ENCODE results near the gene TRIM7.
"Not testable (repeated sequence)": the region's sequence is repeated elsewhere in the genome, so short reads cannot be mapped to it uniquely, and the experiment has no call there.

Gene TRIM7

DNA sequence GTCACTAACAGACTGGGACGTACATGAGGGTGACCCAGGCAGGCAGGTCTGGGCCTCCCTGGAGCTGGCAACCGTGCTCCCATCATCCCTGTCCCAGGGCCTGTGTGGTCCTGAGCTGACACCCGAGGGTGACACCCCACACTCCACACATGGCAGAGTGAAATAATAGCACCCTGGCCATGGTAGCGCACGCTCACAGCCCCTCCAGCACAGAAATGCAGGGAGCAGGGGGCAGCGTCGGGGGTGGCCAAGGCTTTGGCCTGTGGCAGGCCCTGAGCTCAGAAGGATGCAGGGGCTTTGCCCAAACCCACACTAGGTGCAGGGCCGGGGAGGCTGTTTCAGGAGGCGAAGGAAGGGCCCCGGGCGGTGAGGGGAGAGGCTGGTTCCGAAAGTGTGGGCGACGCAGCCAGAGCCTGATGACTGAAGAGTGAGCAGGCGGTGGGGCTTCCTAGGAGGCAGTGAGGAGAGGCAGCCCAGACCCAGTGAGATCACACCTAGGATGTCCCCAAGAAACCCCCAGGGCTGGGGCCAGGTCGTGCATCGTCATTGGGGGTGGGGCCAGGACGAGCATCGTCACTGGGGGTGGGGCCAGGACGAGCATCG is 44.7 kb downstream of the TRIM7 start:
- H3K27ac Mint-ChIP-seq, result peak overlapping the region; percentile 93
- H3K4me3 Mint-ChIP-seq, result peak overlapping the region; percentile 74 to 83
- ATAC-seq (replicated peaks) (peak; percentile 72 to 84), DNase-seq (peak; percentile 58)
- H3K9me3 Mint-ChIP-seq, result peaks cover 3 to 7% of the 10 kb centered on the region in 2 donors
- H3K4me1 Mint-ChIP-seq, result peaks cover 20 to 29% of the 10 kb centered on the region in 2 donors
- peaks cover 22 to 35% of the 10 kb centered on the region in 2 donors for H3K27me3 Mint-ChIP-seq
- peaks cover 0 to 4% of the 10 kb centered on the region in 2 donors for H3K36me3 Mint-ChIP-seq

DNA sequence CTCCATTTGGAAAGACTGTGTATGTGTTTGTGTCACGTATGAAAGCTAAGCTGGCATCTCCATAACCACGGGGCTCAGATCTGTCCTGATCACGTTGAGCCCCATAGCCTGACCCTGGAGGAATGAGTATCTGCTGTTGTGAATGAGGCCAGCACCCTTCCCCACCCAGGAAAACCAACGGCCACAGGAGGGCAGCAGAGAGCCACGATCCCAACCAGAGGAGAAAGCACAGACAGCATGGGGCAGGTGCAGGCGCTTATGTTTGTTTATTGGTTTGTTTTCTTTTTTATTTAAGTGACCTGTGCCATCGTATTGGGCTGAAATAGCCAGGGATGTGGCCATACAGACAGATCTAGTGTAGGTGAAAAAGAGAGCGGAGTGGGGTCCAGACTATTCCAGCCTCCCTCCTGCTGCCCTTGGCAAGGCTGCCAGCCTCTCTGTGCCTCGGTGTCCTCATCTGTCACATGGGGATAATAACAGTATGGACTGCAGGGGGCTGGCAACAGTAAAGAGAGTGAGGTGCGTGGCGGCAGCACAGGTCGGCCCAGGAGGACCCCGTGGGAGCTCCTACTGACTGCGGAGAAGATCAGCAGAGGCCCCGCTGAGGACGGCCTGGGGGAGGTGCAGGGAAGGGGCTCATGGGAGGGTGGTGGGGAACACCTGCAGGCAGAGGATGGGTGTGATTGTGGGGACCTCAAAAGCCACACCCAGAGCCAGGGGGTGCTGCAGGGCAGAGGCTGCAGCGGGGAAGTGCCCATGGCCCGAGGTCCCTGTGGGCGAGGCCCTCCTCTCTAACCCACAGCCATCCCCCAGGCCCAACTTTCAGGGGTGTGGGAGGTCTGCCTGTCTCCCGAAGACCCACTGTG is 45.5 kb downstream of the TRIM7 start:
- peak overlapping the region; percentile 44 to 83 for H3K4me3 Mint-ChIP-seq
- peak; percentile 89 to 90 for ATAC-seq (replicated peaks)
- peaks cover 6 to 9% of the 10 kb centered on the region in 2 donors for H3K9me3 Mint-ChIP-seq
- peaks cover 25 to 35% of the 10 kb centered on the region in 2 donors for H3K27me3 Mint-ChIP-seq
- H3K36me3 Mint-ChIP-seq, result peaks cover 0 to 8% of the 10 kb centered on the region in 2 donors
- peak overlapping the region; percentile 95 for H3K27ac Mint-ChIP-seq
- peak; percentile 75 for DNase-seq
- peaks cover 20 to 29% of the 10 kb centered on the region in 2 donors for H3K4me1 Mint-ChIP-seq

DNA sequence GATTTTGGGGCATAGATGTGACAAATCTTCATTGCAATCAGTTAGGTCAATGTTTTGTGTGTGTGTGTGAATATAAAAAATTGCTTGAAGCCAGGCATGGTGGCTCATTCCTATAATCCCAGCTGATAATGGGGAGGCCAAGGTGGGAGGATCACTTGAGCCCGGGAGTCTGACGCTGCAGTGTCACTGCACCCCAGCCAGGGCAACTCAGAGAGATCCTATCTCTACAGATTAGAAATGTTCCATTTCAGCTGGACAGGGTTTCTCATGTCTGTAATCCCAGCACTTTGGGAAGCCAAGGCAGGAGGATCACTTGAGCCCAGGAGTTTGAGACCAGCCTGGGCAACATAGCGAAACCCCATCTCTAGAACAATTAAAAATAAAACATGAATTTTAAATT is 46.1 kb downstream of the TRIM7 start:
- Mint-ChIP-seq H3K9me3 (peaks cover 7 to 11% of the 10 kb centered on the region in 2 donors), H3K4me1 (peaks cover 23 to 28% of the 10 kb centered on the region in 2 donors), H3K36me3 (peaks cover 0 to 7% of the 10 kb centered on the region in 2 donors), H3K27me3 (peaks cover 28 to 32% of the 10 kb centered on the region in 2 donors), H3K4me3 (no peak overlapping the region), H3K27ac (no peak overlapping the region)
- DNase-seq, result no peak
- ATAC-seq (replicated peaks), result no peak

DNA sequence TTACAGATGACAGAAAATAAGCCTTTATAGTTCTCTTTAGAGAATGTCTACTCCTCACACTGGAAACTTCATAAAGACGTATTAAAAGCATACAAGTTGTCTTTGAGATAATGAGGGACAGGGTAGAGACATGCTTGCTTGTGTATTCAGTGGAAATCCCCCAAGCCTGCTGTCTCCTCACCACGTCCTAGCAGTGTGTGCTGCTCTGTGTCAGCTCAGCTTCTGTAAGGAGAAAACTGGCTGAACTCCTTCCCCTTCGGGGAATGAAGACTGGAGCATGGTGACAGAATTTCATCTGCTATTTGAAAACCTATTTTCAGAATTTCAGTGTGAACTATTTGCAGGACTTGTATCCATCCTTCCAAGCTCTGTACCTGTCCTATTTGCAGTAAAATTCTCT is 48.2 kb downstream of the TRIM7 start:
- peaks cover 19% of the 10 kb centered on the region in 2 donors for H3K4me1 Mint-ChIP-seq
- H3K9me3 Mint-ChIP-seq, result peaks cover 5 to 9% of the 10 kb centered on the region in 2 donors
- no peak for DNase-seq
- peaks cover 24 to 27% of the 10 kb centered on the region in 2 donors for H3K27me3 Mint-ChIP-seq
- H3K27ac Mint-ChIP-seq, result no peak overlapping the region
- no peak for ATAC-seq (replicated peaks)
- no peak overlapping the region for H3K4me3 Mint-ChIP-seq
- H3K36me3 Mint-ChIP-seq, result peaks cover 0 to 3% of the 10 kb centered on the region in 2 donors

GRCh38 chr5:181153814-181154213 is 51.2 kb downstream of the TRIM7 start:
- Mint-ChIP-seq H3K4me1 (peaks cover 0 to 4% of the 10 kb centered on the region in 2 donors), H3K4me3 (no peak overlapping the region), H3K27me3 (peaks cover 48 to 50% of the 10 kb centered on the region in 2 donors), H3K27ac (no peak overlapping the region), H3K9me3 (peaks cover 5 to 9% of the 10 kb centered on the region in 2 donors), H3K36me3 (peaks cover 0 to 3% of the 10 kb centered on the region in 2 donors)
- ATAC-seq (replicated peaks), result no peak
- DNase-seq, result no peak

DNA sequence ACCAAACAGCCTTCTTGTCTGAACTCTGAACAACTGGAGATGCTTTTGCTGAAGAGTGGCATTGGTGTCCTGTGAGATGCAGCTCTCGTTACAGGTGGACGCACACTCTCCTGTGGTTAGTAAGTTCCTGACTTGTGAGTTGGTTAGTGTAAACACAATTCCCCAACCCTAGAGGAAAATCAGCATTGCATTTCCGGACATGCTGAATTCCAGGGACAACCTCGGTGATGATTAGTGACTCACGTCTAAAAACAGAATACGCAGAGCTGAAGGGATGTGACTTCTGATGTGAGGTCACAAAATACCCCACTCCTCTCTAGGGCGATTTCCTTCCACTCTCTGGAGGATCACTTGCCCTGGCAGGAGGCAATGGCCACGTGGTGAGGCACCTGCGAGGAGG is 52.6 kb downstream of the TRIM7 start:
- peaks cover 5 to 9% of the 10 kb centered on the region in 2 donors for H3K9me3 Mint-ChIP-seq
- H3K27me3 Mint-ChIP-seq, result peaks cover 55 to 57% of the 10 kb centered on the region in 2 donors
- H3K36me3 Mint-ChIP-seq, result peaks cover 0 to 3% of the 10 kb centered on the region in 2 donors
- no peak overlapping the region for H3K4me3 Mint-ChIP-seq
- ATAC-seq (replicated peaks) (no peak), DNase-seq (no peak)
- H3K27ac Mint-ChIP-seq, result no peak overlapping the region
- peaks cover 0 to 6% of the 10 kb centered on the region in 2 donors for H3K4me1 Mint-ChIP-seq

DNA sequence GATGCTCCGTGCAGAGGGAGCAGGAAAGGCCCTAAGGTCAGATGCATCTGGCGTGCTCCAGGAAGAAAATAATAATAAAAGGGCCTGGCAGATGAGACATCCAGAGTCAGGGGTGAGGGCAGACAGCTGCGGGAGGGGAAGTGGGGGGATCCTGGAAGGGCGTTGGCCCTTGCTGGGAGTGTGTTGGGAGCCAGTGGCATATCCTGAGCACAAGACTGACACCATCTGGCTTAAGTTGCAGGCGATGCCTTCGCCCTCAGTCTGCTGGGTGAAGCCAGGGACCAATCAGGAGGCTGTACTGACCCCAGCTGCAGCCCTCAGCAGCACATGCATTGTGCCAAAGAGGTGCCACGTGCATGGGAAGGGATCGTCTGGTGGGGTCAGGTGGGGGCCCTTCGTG is 53.9 kb downstream of the TRIM7 start:
- Mint-ChIP-seq H3K27ac (no peak overlapping the region), H3K4me1 (peaks cover 0 to 6% of the 10 kb centered on the region in 2 donors), H3K27me3 (peaks cover 63 to 66% of the 10 kb centered on the region in 2 donors)

DNA sequence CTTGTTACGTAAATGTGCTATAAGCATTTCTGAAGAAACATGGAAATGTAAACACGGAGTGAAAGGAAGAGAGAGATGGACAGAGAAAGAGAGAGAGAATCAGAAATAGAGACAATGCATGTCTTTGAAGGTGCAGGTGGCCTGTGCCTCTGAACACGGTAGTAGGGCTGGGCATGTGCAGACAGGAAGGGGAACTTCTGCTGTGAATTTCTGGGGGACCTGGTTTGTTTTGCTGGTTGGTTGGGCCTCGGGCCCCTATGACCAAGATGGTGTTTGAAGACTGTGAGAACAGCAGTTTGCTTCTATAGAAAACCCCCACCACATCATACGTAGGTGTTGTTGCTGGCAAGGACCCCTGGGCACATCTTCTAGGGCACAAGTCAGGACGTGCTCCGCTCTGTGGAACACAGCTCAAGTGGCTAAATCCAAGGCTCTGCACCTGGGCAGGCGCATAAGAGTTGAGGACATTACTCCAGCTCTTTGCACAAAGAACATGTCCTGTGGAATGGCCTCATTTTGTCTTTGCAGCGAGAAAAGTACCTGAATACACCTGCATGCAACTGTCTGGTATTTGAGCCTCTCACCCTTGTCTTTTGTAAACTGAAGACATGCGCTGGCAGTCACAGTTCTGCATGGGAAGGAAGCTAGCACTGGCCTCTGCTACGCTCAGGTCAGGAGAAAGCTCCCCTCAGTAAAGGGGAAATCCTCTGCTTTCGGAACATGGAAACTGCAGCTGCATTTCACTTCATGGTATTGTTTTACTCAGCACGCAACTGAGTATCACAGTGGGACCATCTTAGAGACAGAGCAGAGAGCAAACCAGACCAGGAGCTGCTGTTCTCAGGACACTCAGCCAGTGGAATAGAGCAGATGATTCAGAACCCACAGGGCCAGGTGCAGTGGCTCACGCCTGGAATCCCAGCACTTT is 54.9 kb downstream of the TRIM7 start:
- peak; percentile 5 to 27 for ATAC-seq (replicated peaks)
- H3K9me3 Mint-ChIP-seq, result peaks cover 4 to 8% of the 10 kb centered on the region in 2 donors

More for the DNA sequence above, 53.9 kb downstream of the TRIM7 start:
- Mint-ChIP-seq H3K9me3 (peaks cover 5 to 9% of the 10 kb centered on the region in 2 donors), H3K4me3 (no peak overlapping the region), H3K36me3 (peaks cover 0 to 3% of the 10 kb centered on the region in 2 donors)
- ATAC-seq (replicated peaks) (no peak), DNase-seq (no peak)

DNA sequence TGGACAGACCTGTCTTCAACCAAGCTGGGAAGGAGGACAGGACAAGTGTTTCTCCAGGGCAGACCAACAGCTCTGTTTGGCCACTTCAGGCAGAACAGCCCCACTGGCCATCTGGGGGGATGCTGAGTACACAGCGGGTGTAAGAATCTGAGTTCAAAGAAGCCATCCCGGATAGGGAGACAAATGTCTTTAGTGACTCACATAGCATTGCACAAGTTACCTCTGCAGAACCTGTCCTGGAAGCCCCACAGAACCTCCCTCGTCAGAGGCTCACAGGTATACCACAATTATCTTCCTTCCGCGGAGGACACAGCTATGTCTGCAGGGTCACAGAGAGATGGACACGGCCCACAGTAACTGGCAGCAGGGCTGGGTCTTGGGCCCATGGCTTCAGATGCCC is 55.6 kb downstream of the TRIM7 start:
- Mint-ChIP-seq H3K4me3 (no peak overlapping the region), H3K9me3 (peaks cover 1 to 4% of the 10 kb centered on the region in 2 donors), H3K4me1 (peaks cover 0 to 6% of the 10 kb centered on the region in 2 donors), H3K36me3 (no peaks in the 10 kb centered on the region), H3K27ac (no peak overlapping the region), H3K27me3 (peaks cover 58 to 61% of the 10 kb centered on the region in 2 donors)
- no peak for DNase-seq
- ATAC-seq (replicated peaks), result no peak

More for the DNA sequence above, 54.9 kb downstream of the TRIM7 start:
- Mint-ChIP-seq H3K36me3 (peaks cover 0 to 3% of the 10 kb centered on the region in 2 donors), H3K27ac (no peak overlapping the region), H3K4me1 (peaks cover 0 to 6% of the 10 kb centered on the region in 2 donors), H3K27me3 (peaks cover 62 to 65% of the 10 kb centered on the region in 2 donors), H3K4me3 (no peak overlapping the region)
- DNase-seq, result no peak

DNA sequence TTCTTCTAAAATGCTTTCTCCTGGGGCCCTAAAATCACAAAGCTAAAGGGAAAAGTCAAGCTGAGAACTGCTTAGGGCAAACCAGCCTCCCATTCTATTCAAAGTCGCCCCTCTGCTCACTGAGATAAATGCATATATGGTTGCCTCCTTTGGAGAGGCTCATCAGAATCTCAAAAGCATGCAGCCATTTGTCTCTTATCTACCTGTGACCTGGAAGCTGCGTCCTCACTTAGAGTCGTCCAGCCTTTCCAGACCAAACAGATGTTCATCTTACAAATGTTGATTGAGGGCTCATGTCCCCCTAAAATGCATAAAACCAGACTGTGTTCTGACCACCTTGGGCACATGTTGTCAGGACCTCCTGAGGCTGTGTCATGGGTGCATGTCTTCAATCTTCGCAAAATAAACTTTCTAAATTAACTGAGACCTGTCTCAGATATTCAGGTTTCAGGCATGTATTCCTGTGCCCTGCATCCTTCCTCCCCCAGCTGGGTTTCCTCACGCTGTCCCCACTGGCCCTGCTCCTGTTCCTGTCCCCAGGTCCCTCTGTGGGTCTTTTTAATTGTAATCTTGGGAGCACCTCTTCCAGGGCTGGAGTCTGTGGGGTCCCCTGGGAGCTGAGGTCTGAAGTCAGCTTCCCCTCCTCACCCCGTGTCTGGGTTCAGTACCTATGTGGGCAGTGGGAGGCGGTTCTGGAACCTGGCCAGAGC is 57.9 kb downstream of the TRIM7 start, which contains the start of gene OR2V2:
Gene OR2V2, plus strand, starts transcription at position 660 of the 710 bp plus-strand sequence. CDS start 7,357 bp downstream, outside the sequence.
- H3K4me1 Mint-ChIP-seq; H3K27ac Mint-ChIP-seq; ATAC-seq (replicated peaks); H3K9me3 Mint-ChIP-seq; H3K36me3 Mint-ChIP-seq; DNase-seq; H3K4me3 Mint-ChIP-seq: not testable (repeated sequence)
- H3K27me3 Mint-ChIP-seq, result peaks cover 54 to 64% of the 10 kb centered on the region in 2 donors

GRCh38 chr5:181145133-181145532 is 59.9 kb downstream of the TRIM7 start:
- H3K27ac Mint-ChIP-seq, result no peak overlapping the region
- peaks cover 52 to 64% of the 10 kb centered on the region in 2 donors for H3K27me3 Mint-ChIP-seq
- H3K4me3 Mint-ChIP-seq, result no peak overlapping the region

More at GRCh38 chr5:181145133-181145532, 59.9 kb downstream of the TRIM7 start:
- Mint-ChIP-seq H3K36me3 (no peaks in the 10 kb centered on the region), H3K9me3 (no peaks in the 10 kb centered on the region), H3K4me1 (peaks cover 0 to 5% of the 10 kb centered on the region in 2 donors)
- ATAC-seq (replicated peaks) (no peak), DNase-seq (no peak)
